ENCODE data around the gene SORCS2. TPM values are rescaled to one million over a fixed set of nuclear protein-coding genes. Genes with fewer than 3 reads are reported as not detected.

Gene SORCS2
- total RNA-seq, 1 experiment from 2014 or later, result not detected

- DNase-seq (ENCODE audit: unreplicated experiment), result no peak
- BruUV-seq (replicated peaks), result no TSS peak
- H3K4me1 Mint-ChIP-seq (ENCODE audit: insufficient read depth, unreplicated experiment), result peaks cover 16% of the 10 kb centered on the region
- no peaks in the 10 kb centered on the region for H3K36me3 Mint-ChIP-seq (ENCODE audit: insufficient read depth, unreplicated experiment)
- H3K27ac Mint-ChIP-seq (ENCODE audit: low read depth, unreplicated experiment), result no peak overlapping the region
- intact Hi-C loops (cut with micrococcal nuclease), result no loop called here
- H3K4me3 Mint-ChIP-seq (ENCODE audit: unreplicated experiment), result no peak overlapping the region
- peaks cover 7% of the 10 kb centered on the region for H3K9me3 Mint-ChIP-seq (ENCODE audit: unreplicated experiment)
- no peak for TF ChIP-seq CTCF (IDR thresholded peaks at IDR 0.05; ENCODE audit: unreplicated experiment)
- CTCF ChIA-PET, result no interaction called here
- POLR2A ChIA-PET, result no interaction called here
- peaks cover 40% of the 10 kb centered on the region for H3K27me3 Mint-ChIP-seq (ENCODE audit: insufficient read depth, unreplicated experiment)
These were observed 505.5 kb downstream of the SORCS2 start for GRCh38 chr4:7697821-7698220.

GRCh38 chr4:7698584-7698983 is 506.2 kb downstream of the SORCS2 start:
- no TSS peak for BruUV-seq (replicated peaks)
- no peak overlapping the region for H3K27ac Mint-ChIP-seq (ENCODE audit: low read depth, unreplicated experiment)
- TF ChIP-seq CTCF (IDR thresholded peaks at IDR 0.05; ENCODE audit: unreplicated experiment), result no peak
- H3K4me3 Mint-ChIP-seq (ENCODE audit: unreplicated experiment), result no peak overlapping the region
- no peak for DNase-seq (ENCODE audit: unreplicated experiment)
- H3K9me3 Mint-ChIP-seq (ENCODE audit: unreplicated experiment), result peaks cover 7% of the 10 kb centered on the region
- intact Hi-C loops (cut with micrococcal nuclease), result no loop called here
- POLR2A ChIA-PET, result no interaction called here
- peaks cover 40% of the 10 kb centered on the region for H3K27me3 Mint-ChIP-seq (ENCODE audit: insufficient read depth, unreplicated experiment)
- H3K36me3 Mint-ChIP-seq (ENCODE audit: insufficient read depth, unreplicated experiment), result no peaks in the 10 kb centered on the region
- CTCF ChIA-PET, result no interaction called here
- peaks cover 16% of the 10 kb centered on the region for H3K4me1 Mint-ChIP-seq (ENCODE audit: insufficient read depth, unreplicated experiment)

- intact Hi-C loops (cut with micrococcal nuclease), result no loop called here
- H3K9me3 Mint-ChIP-seq (ENCODE audit: unreplicated experiment), result peaks cover 7% of the 10 kb centered on the region
- H3K27me3 Mint-ChIP-seq (ENCODE audit: insufficient read depth, unreplicated experiment), result peaks cover 40% of the 10 kb centered on the region
- TF ChIP-seq CTCF (IDR thresholded peaks at IDR 0.05; ENCODE audit: unreplicated experiment), result no peak
- H3K36me3 Mint-ChIP-seq (ENCODE audit: insufficient read depth, unreplicated experiment), result no peaks in the 10 kb centered on the region
- POLR2A ChIA-PET, result no interaction called here
- H3K27ac Mint-ChIP-seq (ENCODE audit: low read depth, unreplicated experiment), result no peak overlapping the region
- H3K4me1 Mint-ChIP-seq (ENCODE audit: insufficient read depth, unreplicated experiment), result peaks cover 16% of the 10 kb centered on the region
- no peak overlapping the region for H3K4me3 Mint-ChIP-seq (ENCODE audit: unreplicated experiment)
- BruUV-seq (replicated peaks), result no TSS peak
- DNase-seq (ENCODE audit: unreplicated experiment), result no peak
- CTCF ChIA-PET, result no interaction called here
These were observed 506.7 kb downstream of the SORCS2 start for GRCh38 chr4:7699031-7699430.

GRCh38 chr4:7699825-7700224 is 507.5 kb downstream of the SORCS2 start:
- peaks cover 5% of the 10 kb centered on the region for H3K9me3 Mint-ChIP-seq (ENCODE audit: unreplicated experiment)
- POLR2A ChIA-PET, result no interaction called here

More at GRCh38 chr4:7699825-7700224, 507.5 kb downstream of the SORCS2 start:
- no peak for DNase-seq (ENCODE audit: unreplicated experiment)
- H3K4me1 Mint-ChIP-seq (ENCODE audit: insufficient read depth, unreplicated experiment), result peaks cover 16% of the 10 kb centered on the region
- intact Hi-C loops (cut with micrococcal nuclease), result no loop called here
- no peak overlapping the region for H3K27ac Mint-ChIP-seq (ENCODE audit: low read depth, unreplicated experiment)
- peaks cover 36% of the 10 kb centered on the region for H3K27me3 Mint-ChIP-seq (ENCODE audit: insufficient read depth, unreplicated experiment)
- no peak overlapping the region for H3K4me3 Mint-ChIP-seq (ENCODE audit: unreplicated experiment)
- H3K36me3 Mint-ChIP-seq (ENCODE audit: insufficient read depth, unreplicated experiment), result no peaks in the 10 kb centered on the region
- CTCF ChIA-PET, result no interaction called here
- no peak for TF ChIP-seq CTCF (IDR thresholded peaks at IDR 0.05; ENCODE audit: unreplicated experiment)
- BruUV-seq (replicated peaks), result no TSS peak

All from MCF 10A (cell line).